SU-DHL-6 (cell line): ENCODE results near the gene NMRK2.
"Not testable (repeated sequence)": the region's sequence is repeated elsewhere in the genome, so short reads cannot be mapped to it uniquely, and the experiment has no call there.

Experiments
- H2AFZ ChIP-seq: fragments of 200-600 bp; sonication (generic); 2 replicates; pipeline ENCODE4 v1.6.1; 2014; ENCODE audit warnings: low read depth, mild to moderate bottlenecking, moderate library complexity, mixed read lengths, antibody characterized with exemption, low read length; ENCODE audit not compliant: severe bottlenecking
- H3F3A ChIP-seq: fragments of 200-600 bp; shearing (Covaris generic); 2 replicates; pipeline ENCODE4 v1.6.0; 2016; ENCODE audit warnings: antibody characterized with exemption, mild to moderate bottlenecking; ENCODE audit not compliant: insufficient read depth
- H3K27ac ChIP-seq: fragments of 200-600 bp; sonication (generic); 2 replicates; pipeline ENCODE4 v1.5.1; 2016; ENCODE audit warnings: low read depth, mild to moderate bottlenecking, low read length, moderate library complexity, mixed read lengths
- H3K27me3 ChIP-seq: fragments of 200-600 bp; sonication (generic), shearing (Covaris generic); 2 replicates; pipeline ENCODE4 v1.6.0; 2014; ENCODE audit warnings: mild to moderate bottlenecking, low read length
- H3K36me3 ChIP-seq: fragments of 200-600 bp; sonication (generic); 2 replicates; pipeline ENCODE4 v1.6.1; 2014; ENCODE audit warnings: mild to moderate bottlenecking, low read length, mixed read lengths
- H3K4me2 ChIP-seq: fragments of 300-600, 200-600 bp; shearing (Covaris generic), sonication (generic); 2 replicates; pipeline ENCODE4 v1.6.0; 2014; ENCODE audit warnings: low read length, low read depth, mild to moderate bottlenecking; ENCODE audit not compliant: poor library complexity, severe bottlenecking
- H3K4me3 ChIP-seq: fragments of 200-600 bp; sonication (generic); 2 replicates; pipeline ENCODE4 v1.5.1; 2014; ENCODE audit warnings: antibody characterized with exemption, low read length, mild to moderate bottlenecking, mixed read lengths; ENCODE audit not compliant: insufficient read depth, poor library complexity, severe bottlenecking
- H3K79me2 ChIP-seq: fragments of 200-600 bp; sonication (generic); 2 replicates; pipeline ENCODE4 v1.6.1; 2014; ENCODE audit warnings: mild to moderate bottlenecking, low read length, moderate library complexity; ENCODE audit not compliant: insufficient read depth
- H3K9ac ChIP-seq: fragments of 200-600 bp; sonication (generic); 2 replicates; pipeline ENCODE4 v1.7.0; 2014; ENCODE audit warnings: mild to moderate bottlenecking, low read length
- H3K9me2 ChIP-seq: fragments of 200-600 bp; sonication (generic); replicated peaks from 2 replicates; pipeline ENCODE4 v1.6.1; 2014; ENCODE audit warnings: low read length; ENCODE audit not compliant: insufficient read depth
- H3K9me3 ChIP-seq: fragments of 200-600 bp; sonication (generic); 2 replicates; pipeline ENCODE4 v1.6.1; 2014; ENCODE audit warnings: low read length, mixed read lengths; ENCODE audit not compliant: insufficient read depth
- H4K20me1 ChIP-seq: fragments of 200-600 bp; sonication (generic); 2 replicates; pipeline ENCODE4 v1.6.1; 2014; ENCODE audit warnings: low read depth, mild to moderate bottlenecking, antibody characterized with exemption, low read length, moderate library complexity, mixed read lengths
- CTCF ChIP-seq: fragments of 200-600 bp; sonication (generic); IDR thresholded peaks from one replicate; pipeline ENCODE4 v1.5.1; 2017; ENCODE audit warnings: antibody characterized with exemption, mild to moderate bottlenecking, low read length, moderate library complexity; ENCODE audit not compliant: insufficient read depth, poor library complexity, severe bottlenecking
- EZH2phosphoT487 ChIP-seq: fragments of 200-600 bp; sonication (generic), shearing (Covaris generic); conservative IDR thresholded peaks from 2 replicates; pipeline ENCODE4 v1.6.1; 2018; ENCODE audit warnings: mild to moderate bottlenecking, antibody characterized with exemption, low read length, moderate library complexity, mixed read lengths

NMRK2 gene

GRCh38 chr19:3964256-3965194, 31.7 kb downstream of the NMRK2 start:
- H3K9me3 ChIP-seq, result no peaks in the 10 kb centered on the region
- H3K4me2 ChIP-seq, result no peak overlapping the region
- no peaks in the 10 kb centered on the region for H3F3A ChIP-seq
- no peaks in the 10 kb centered on the region; the same call in 1 of the 2 replicates for H4K20me1 ChIP-seq
- no peaks in the 10 kb centered on the region for H3K27me3 ChIP-seq
- no peak for TF ChIP-seq EZH2phosphoT487
- H3K27ac ChIP-seq, result no peak overlapping the region
- peaks cover 16% of the 10 kb centered on the region for H3K79me2 ChIP-seq
- H3K9ac ChIP-seq, result no peak overlapping the region
- H3K4me3 ChIP-seq, result no peak overlapping the region
- H3K36me3 ChIP-seq, result 0 out of 2 replicates have a peak, but pooled peaks cover 2% of the 10 kb centered on the region
- H2AFZ ChIP-seq, result no peak overlapping the region
- no peaks in the 10 kb centered on the region for H3K9me2 ChIP-seq

GRCh38 chr19:3966051-3967017, 33.5 kb downstream of the NMRK2 start:
- H3K9me3 ChIP-seq, result no peaks in the 10 kb centered on the region
- no peak for TF ChIP-seq EZH2phosphoT487
- TF ChIP-seq CTCF, result no peak
- 0 out of 2 replicates have a peak, but pooled peaks cover 2% of the 10 kb centered on the region for H3K36me3 ChIP-seq
- H3F3A ChIP-seq, result peaks cover 1% of the 10 kb centered on the region; the same call in 1 of the 2 replicates
- no peaks in the 10 kb centered on the region for H3K27me3 ChIP-seq
- H4K20me1 ChIP-seq, result no peaks in the 10 kb centered on the region; the same call in 1 of the 2 replicates
- H3K4me3 ChIP-seq, result no peak overlapping the region
- H3K9me2 ChIP-seq, result no peaks in the 10 kb centered on the region
- peaks cover 29% of the 10 kb centered on the region for H3K79me2 ChIP-seq
- H3K27ac ChIP-seq, result no peak overlapping the region
- H2AFZ ChIP-seq, result no peak overlapping the region
- no peak overlapping the region for H3K4me2 ChIP-seq
- H3K9ac ChIP-seq, result no peak overlapping the region

- H3K9me2 ChIP-seq, H3K9me3 ChIP-seq, H3K36me3 ChIP-seq, H3K4me2 ChIP-seq, H2AFZ ChIP-seq, H3K27ac ChIP-seq, H3K27me3 ChIP-seq, H4K20me1 ChIP-seq, H3K9ac ChIP-seq, H3K4me3 ChIP-seq: not testable (repeated sequence)
- H3K79me2 ChIP-seq, result peaks cover 29% of the 10 kb centered on the region
- H3F3A ChIP-seq, result peaks cover 17% of the 10 kb centered on the region
Observed at GRCh38 chr19:3967983-3968382, 35.1 kb downstream of the NMRK2 start.
